Neural crest cell (in vitro differentiated cells): ENCODE data around the gene FAM9C. TPM values are rescaled to one million over a fixed set of nuclear protein-coding genes. Genes with fewer than 3 reads are reported as not detected.
"Not testable (repeated sequence)": the region's sequence is repeated elsewhere in the genome, so short reads cannot be mapped to it uniquely, and the experiment has no call there.

Source experiments
- DNase-seq: peaks from one replicate; pipeline ENCODE4 v3.0.0; 2021; ENCODE audit warnings: low read depth, mixed read lengths, low spot score
- H3K27ac Mint-ChIP-seq: one replicate; pipeline ENCODE4 v1.8.0; 2021; ENCODE audit warnings: mild to moderate bottlenecking, mixed read lengths; ENCODE audit not compliant: unreplicated experiment
- H3K27me3 Mint-ChIP-seq: 2 replicates; pipeline ENCODE4 v1.8.0; 2021; ENCODE audit warnings: low read depth, mild to moderate bottlenecking, mixed read lengths
- H3K36me3 Mint-ChIP-seq: 2 replicates; pipeline ENCODE4 v1.8.0; 2021; ENCODE audit warnings: low read depth, mild to moderate bottlenecking, mixed read lengths
- H3K4me1 Mint-ChIP-seq: 2 replicates; pipeline ENCODE4 v1.8.0; 2021; ENCODE audit warnings: mixed read lengths
- H3K4me3 Mint-ChIP-seq: one replicate; pipeline ENCODE4 v1.8.0; 2021; ENCODE audit warnings: mild to moderate bottlenecking, mixed read lengths
- H3K9me3 Mint-ChIP-seq: 2 replicates; pipeline ENCODE4 v1.8.0; 2021; ENCODE audit warnings: mixed read lengths
- total RNA-seq: library from RNA; stranded (reverse); gene quantifications from 2 replicates; pipeline ENCODE4 v1.2.1, GENCODE V29; 2021
- TF ChIP-seq, protein P1 (sequence below): fragments of 200-600 bp; sonication (generic); conservative IDR thresholded peaks from 2 replicates; pipeline ENCODE4 v1.5.0; 2021; ENCODE audit warnings: antibody characterized with exemption, mild to moderate bottlenecking

Gene FAM9C
- total RNA-seq, 1 donor from 2014 or later, result 0.07 TPM

DNA sequence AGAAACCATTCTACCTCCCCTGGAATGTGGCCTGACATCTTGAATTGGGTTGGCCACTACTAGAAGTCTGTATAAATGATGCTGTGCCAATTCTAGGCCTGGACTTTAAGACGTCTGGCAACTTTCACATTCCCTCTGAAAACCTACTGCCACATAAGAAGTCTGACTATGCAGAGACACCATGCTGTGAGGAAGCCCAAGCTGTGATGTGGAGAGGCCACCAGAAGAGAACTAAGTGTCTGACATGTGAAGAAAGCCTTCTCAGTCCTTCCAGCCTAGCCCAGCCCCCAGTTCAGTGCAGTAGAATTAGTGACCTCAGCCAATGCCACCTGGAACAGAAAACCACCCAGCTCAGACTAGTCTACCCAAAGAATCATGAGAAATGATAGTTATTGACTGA, 24.2 kb upstream of the FAM9C start:
- peaks cover 4% of the 10 kb centered on the region for H3K4me1 Mint-ChIP-seq
- H3K9me3 Mint-ChIP-seq, result peaks cover 16% of the 10 kb centered on the region
- peaks cover 12% of the 10 kb centered on the region for H3K36me3 Mint-ChIP-seq
- H3K4me3 Mint-ChIP-seq, result no peak overlapping the region
- no peak overlapping the region for H3K27ac Mint-ChIP-seq
- DNase-seq, result no peak
- H3K27me3 Mint-ChIP-seq, result no peaks in the 10 kb centered on the region
- TF ChIP-seq, protein P1, sequence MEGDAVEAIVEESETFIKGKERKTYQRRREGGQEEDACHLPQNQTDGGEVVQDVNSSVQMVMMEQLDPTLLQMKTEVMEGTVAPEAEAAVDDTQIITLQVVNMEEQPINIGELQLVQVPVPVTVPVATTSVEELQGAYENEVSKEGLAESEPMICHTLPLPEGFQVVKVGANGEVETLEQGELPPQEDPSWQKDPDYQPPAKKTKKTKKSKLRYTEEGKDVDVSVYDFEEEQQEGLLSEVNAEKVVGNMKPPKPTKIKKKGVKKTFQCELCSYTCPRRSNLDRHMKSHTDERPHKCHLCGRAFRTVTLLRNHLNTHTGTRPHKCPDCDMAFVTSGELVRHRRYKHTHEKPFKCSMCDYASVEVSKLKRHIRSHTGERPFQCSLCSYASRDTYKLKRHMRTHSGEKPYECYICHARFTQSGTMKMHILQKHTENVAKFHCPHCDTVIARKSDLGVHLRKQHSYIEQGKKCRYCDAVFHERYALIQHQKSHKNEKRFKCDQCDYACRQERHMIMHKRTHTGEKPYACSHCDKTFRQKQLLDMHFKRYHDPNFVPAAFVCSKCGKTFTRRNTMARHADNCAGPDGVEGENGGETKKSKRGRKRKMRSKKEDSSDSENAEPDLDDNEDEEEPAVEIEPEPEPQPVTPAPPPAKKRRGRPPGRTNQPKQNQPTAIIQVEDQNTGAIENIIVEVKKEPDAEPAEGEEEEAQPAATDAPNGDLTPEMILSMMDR, result no peak

DNA sequence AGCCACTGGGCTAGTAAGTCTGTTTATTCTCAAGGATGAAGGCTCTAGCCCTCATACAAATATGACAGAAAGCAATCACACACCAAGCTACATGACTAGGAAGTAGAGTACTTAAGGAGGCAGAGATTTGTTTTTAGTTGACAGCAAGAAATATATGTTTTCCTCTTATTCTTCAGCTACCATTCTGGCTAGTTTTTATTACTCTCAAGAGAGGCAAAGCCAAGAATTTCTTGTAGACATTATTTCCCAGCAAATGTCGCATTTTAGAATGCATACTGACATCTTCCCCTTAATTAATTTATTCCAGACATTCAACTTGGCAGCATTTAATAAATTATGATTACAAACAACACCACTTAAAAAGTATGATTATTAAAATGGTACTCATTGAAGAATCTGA, 23.4 kb upstream of the FAM9C start:
- no peak overlapping the region for H3K27ac Mint-ChIP-seq
- peaks cover 22% of the 10 kb centered on the region for H3K9me3 Mint-ChIP-seq
- H3K4me3 Mint-ChIP-seq, result no peak overlapping the region
- H3K4me1 Mint-ChIP-seq, result peaks cover 4% of the 10 kb centered on the region
- H3K27me3 Mint-ChIP-seq, result no peaks in the 10 kb centered on the region
- DNase-seq, result no peak
- H3K36me3 Mint-ChIP-seq, result peaks cover 17% of the 10 kb centered on the region
- TF ChIP-seq, protein P1, result no peak

DNA sequence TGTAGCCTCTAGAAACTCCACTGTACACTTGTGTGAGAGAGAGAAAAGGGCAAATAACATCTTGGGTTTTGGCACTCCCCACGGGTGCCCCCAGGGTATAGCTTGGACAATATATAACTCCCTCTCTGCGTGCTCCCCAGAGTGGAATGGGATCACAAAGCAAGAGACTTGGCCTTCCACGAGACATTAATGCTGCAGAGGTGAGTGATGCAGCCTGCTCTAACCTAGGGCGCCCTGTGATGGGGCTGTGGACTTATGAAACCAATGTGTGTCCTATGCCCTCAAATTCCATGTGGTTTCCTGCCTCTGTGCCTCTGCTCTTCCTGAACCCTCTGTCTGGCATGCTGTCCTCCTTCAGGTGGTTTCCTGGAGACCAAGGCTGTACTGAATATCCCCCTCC, 22.0 kb upstream of the FAM9C start:
- Mint-ChIP-seq H3K27ac (no peak overlapping the region), H3K4me1 (peaks cover 4% of the 10 kb centered on the region), H3K4me3 (no peak overlapping the region), H3K36me3 (peaks cover 19% of the 10 kb centered on the region), H3K9me3 (peaks cover 23% of the 10 kb centered on the region), H3K27me3 (no peaks in the 10 kb centered on the region)
- TF ChIP-seq, protein P1, result no peak
- no peak for DNase-seq

DNA sequence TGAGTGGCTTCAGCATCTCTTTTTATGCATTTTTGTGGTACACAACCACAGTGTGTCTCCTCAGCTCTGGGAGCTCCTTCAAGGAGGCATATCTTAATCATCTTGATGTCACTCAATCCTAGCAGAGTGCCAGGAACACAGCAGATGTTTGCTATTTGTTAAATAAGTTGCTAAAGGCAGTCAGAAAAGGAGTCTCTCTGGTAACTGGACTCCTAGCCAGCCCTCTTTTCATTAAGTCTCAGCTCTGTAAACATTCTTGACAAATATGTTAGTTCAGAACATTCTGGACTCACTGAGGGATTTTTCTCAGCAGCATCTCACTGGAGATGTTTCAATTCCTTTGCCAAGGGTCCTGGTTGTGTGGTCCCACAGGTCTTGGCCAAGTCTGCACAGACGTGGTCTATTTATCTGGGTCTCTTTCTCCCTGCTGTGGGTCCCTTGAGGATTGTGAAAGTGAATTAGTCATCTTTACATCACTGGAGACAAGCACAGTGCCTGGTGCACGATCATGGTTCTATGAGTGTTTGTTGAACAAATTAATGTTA, 20.3 kb upstream of the FAM9C start:
- peaks cover 19% of the 10 kb centered on the region for H3K36me3 Mint-ChIP-seq
- DNase-seq, result no peak
- H3K4me1 Mint-ChIP-seq, result peaks cover 14% of the 10 kb centered on the region
- peaks cover 29% of the 10 kb centered on the region for H3K9me3 Mint-ChIP-seq
- H3K4me3 Mint-ChIP-seq, result no peak overlapping the region
- H3K27me3 Mint-ChIP-seq, result no peaks in the 10 kb centered on the region
- TF ChIP-seq, protein P1, result no peak
- peak overlapping the region; percentile 51 for H3K27ac Mint-ChIP-seq

DNA sequence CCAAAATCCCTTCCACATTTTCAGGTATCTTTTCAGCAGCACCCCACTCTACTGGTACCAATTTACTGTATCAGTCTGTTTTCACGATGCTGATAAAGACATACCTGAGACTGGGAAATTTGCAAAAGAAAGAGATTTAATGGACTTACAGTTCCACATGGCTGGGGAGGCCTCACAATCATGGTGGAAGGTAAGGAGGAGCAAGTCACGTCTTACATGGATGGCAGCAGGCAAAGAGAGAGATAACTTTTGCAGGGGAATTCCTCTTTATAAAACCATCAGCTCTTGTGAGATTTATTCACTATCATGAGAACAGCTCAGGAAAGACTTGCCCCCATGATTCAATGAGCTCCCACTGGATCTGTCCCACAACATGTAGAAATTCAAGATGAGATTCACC, 18.7 kb upstream of the FAM9C start:
- DNase-seq, H3K27me3 Mint-ChIP-seq, H3K4me3 Mint-ChIP-seq, H3K27ac Mint-ChIP-seq: not testable (repeated sequence)
- H3K9me3 Mint-ChIP-seq, result peaks cover 25% of the 10 kb centered on the region
- peaks cover 28% of the 10 kb centered on the region for H3K4me1 Mint-ChIP-seq
- H3K36me3 Mint-ChIP-seq, result peaks cover 16% of the 10 kb centered on the region

DNA sequence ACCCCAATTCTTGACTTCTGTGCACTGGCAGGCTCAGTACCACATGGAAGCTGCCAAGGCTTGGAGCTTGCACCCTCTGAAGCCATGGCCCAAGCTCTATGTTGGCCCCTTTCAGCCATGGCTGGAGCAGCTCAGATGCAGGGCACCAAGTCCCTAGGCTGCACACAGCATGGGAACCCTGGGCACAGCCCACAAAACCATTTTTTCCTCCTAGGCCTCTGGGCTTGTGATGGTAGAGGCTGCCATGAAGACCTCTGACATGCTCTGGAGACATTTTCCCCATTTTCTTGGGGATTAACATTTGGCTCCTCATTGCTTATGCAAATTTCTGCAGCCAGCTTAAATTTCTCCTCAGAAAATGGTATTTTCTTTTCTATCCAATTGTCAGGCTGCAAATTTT, 17.9 kb upstream of the FAM9C start:
- peaks cover 32% of the 10 kb centered on the region for H3K9me3 Mint-ChIP-seq
- H3K27ac Mint-ChIP-seq, DNase-seq, H3K27me3 Mint-ChIP-seq, H3K4me3 Mint-ChIP-seq: not testable (repeated sequence)
- H3K36me3 Mint-ChIP-seq, result peaks cover 16% of the 10 kb centered on the region
- peaks cover 28% of the 10 kb centered on the region for H3K4me1 Mint-ChIP-seq

DNA sequence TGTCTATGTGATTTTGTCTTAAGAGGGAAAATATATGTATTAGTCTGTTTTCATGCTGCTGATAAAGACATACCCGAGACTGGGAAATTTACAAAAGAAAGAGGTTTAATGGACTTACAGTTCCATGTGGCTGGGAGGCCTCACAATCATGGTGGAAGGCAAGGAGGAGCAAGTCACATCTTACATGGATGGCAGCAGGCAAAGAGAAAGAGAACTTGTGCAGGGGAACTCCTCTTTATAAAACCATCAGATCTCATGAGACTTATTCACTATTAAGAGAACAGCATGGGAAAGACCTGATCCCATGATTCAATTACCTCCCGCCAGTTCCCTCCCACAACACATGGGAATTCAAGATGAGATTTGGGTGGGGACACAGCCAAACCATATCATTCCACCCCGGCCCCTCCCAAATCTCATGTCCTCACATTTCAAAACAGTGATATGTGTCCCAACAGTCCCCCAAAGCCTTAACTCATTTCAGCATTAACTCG, 16.8 kb upstream of the FAM9C start:
- H3K9me3 Mint-ChIP-seq, result peaks cover 27% of the 10 kb centered on the region

More for the DNA sequence above, 16.8 kb upstream of the FAM9C start:
- H3K27me3 Mint-ChIP-seq, DNase-seq, H3K36me3 Mint-ChIP-seq, H3K27ac Mint-ChIP-seq, H3K4me3 Mint-ChIP-seq: not testable (repeated sequence)
- H3K4me1 Mint-ChIP-seq, result peaks cover 23% of the 10 kb centered on the region
